WTC11 (cell line): ENCODE results near the gene ACADVL. TPM values are rescaled to one million over a fixed set of nuclear protein-coding genes. Genes with fewer than 3 reads are reported as not detected.
A peak's percentile ranks its signal among the peaks of the same experiment; 100 is the strongest.

Experiments used
- ATAC-seq: fragments of 200-7000 bp; cut with Tn5 transposase; 2 replicates; pipeline ENCODE4 v1.10.0; 2021; ENCODE audit warnings: mild to moderate bottlenecking, moderate library complexity
- CTCF ChIA-PET: fragments of 300-600 bp; sonication (Branson Sonifier 250); formaldehyde crosslinking; loops from one replicate; lab custom pipeline; 2021; ENCODE audit warnings: antibody characterized with exemption; lab: Charles Lee
- POLR2A ChIA-PET: fragments of 350-600 bp; sonication (Branson Sonifier 250); formaldehyde crosslinking; loops from one replicate; lab custom pipeline; 2021; ENCODE audit warnings: antibody characterized with exemption; lab: Charles Lee
- DNase-seq: peaks from one replicate; pipeline ENCODE4 v3.0.0; 2021; ENCODE audit warnings: low spot score
- H3K27ac Mint-ChIP-seq: 2 replicates; pipeline ENCODE4 v1.8.0; 2021; ENCODE audit warnings: mixed read lengths
- H3K27me3 Mint-ChIP-seq: 2 replicates; pipeline ENCODE4 v1.8.0; 2021; ENCODE audit warnings: low read depth, mild to moderate bottlenecking, moderate library complexity, mixed read lengths
- H3K36me3 Mint-ChIP-seq: 2 replicates; pipeline ENCODE4 v1.8.0; 2021; ENCODE audit warnings: mixed read lengths
- H3K4me1 Mint-ChIP-seq: 2 replicates; pipeline ENCODE4 v1.8.0; 2022; ENCODE audit warnings: mixed read lengths
- H3K4me3 Mint-ChIP-seq: 2 replicates; pipeline ENCODE4 v1.8.0; 2021; ENCODE audit warnings: mild to moderate bottlenecking, moderate library complexity, mixed read lengths
- H3K9me3 Mint-ChIP-seq: 2 replicates; pipeline ENCODE4 v1.8.0; 2021; ENCODE audit warnings: mixed read lengths
- CREM ChIP-seq: sonication (generic); formaldehyde crosslinking; IDR thresholded peaks from 2 replicates; pipeline ENCODE4 v1.8.1; 2022; ENCODE audit warnings: mild to moderate bottlenecking, missing genetic modification reagents, moderate library complexity
- CTCF ChIP-seq: fragments of 200-600 bp; IDR thresholded peaks from 2 replicates; pipeline ENCODE4 v1.8.0; 2022; ENCODE audit warnings: antibody characterized with exemption
- E2F1 ChIP-seq: sonication (generic); formaldehyde crosslinking; IDR thresholded peaks from 2 replicates; pipeline ENCODE4 v1.8.0; 2022; ENCODE audit warnings: mild to moderate bottlenecking, missing genetic modification reagents
- GABPB1 ChIP-seq: sonication (generic); formaldehyde crosslinking; IDR thresholded peaks from 2 replicates; pipeline ENCODE4 v1.8.1; 2023; ENCODE audit warnings: mild to moderate bottlenecking, missing genetic modification reagents
- GTF2I ChIP-seq: fragments of 250-450 bp; sonication (Bioruptor Pico); conservative IDR thresholded peaks from 2 replicates; pipeline ENCODE4 v1.4.0; 2021; ENCODE audit warnings: mild to moderate bottlenecking
- HMGA2 ChIP-seq: fragments of 250-450 bp; sonication (Bioruptor Pico); IDR thresholded peaks from 2 replicates; pipeline ENCODE4 v1.4.0; 2021; ENCODE audit warnings: mild to moderate bottlenecking, moderate library complexity
- SMAD3 ChIP-seq: sonication (generic); formaldehyde crosslinking; IDR thresholded peaks from 2 replicates; pipeline ENCODE4 v1.8.0; 2022; ENCODE audit warnings: missing genetic modification reagents, mild to moderate bottlenecking, borderline replicate concordance
- TP53 ChIP-seq: sonication (generic); formaldehyde crosslinking; IDR thresholded peaks from 2 replicates; pipeline ENCODE4 v1.8.1; 2023; ENCODE audit warnings: mild to moderate bottlenecking, missing genetic modification reagents
- USF2 ChIP-seq: sonication (generic); formaldehyde crosslinking; IDR thresholded peaks from 2 replicates; pipeline ENCODE4 v1.8.1; 2023; ENCODE audit warnings: mild to moderate bottlenecking, missing genetic modification reagents, moderate library complexity
- ZNF423 ChIP-seq: fragments of 250-450 bp; sonication (Bioruptor Pico); IDR thresholded peaks from 2 replicates; pipeline ENCODE4 v2.1.2; 2022; ENCODE audit warnings: mild to moderate bottlenecking, moderate library complexity
- ZNF671 ChIP-seq: fragments of 250-450 bp; sonication (Bioruptor Pico); IDR thresholded peaks from 2 replicates; pipeline ENCODE4 v1.8.0; 2021; ENCODE audit warnings: mild to moderate bottlenecking
- total RNA-seq: library from RNA; stranded (reverse); gene quantifications from 3 replicates; pipeline ENCODE4 v1.2.3, GENCODE V29; 2021
- TF ChIP-seq, protein P1 (sequence below): sonication (generic); formaldehyde crosslinking; IDR thresholded peaks from 2 replicates; pipeline ENCODE4 v1.8.0; 2022; ENCODE audit warnings: mild to moderate bottlenecking, missing genetic modification reagents
- TF ChIP-seq, protein P2 (sequence below): sonication (generic); formaldehyde crosslinking; IDR thresholded peaks from 2 replicates; pipeline ENCODE4 v1.8.0; 2023; ENCODE audit warnings: missing genetic modification reagents, mild to moderate bottlenecking, borderline replicate concordance
- TF ChIP-seq, protein P3 (sequence below): sonication (generic); formaldehyde crosslinking; IDR thresholded peaks from 2 replicates; pipeline ENCODE4 v1.8.1; 2023; ENCODE audit warnings: mild to moderate bottlenecking, missing genetic modification reagents, borderline replicate concordance
- TF ChIP-seq, protein P4 (sequence below): sonication (generic); formaldehyde crosslinking; IDR thresholded peaks from 2 replicates; pipeline ENCODE4 v1.8.1; 2022; ENCODE audit warnings: missing genetic modification reagents, borderline replicate concordance

The ACADVL gene
- total RNA-seq, 1 experiment from 2014 or later: 236 TPM

DNA sequence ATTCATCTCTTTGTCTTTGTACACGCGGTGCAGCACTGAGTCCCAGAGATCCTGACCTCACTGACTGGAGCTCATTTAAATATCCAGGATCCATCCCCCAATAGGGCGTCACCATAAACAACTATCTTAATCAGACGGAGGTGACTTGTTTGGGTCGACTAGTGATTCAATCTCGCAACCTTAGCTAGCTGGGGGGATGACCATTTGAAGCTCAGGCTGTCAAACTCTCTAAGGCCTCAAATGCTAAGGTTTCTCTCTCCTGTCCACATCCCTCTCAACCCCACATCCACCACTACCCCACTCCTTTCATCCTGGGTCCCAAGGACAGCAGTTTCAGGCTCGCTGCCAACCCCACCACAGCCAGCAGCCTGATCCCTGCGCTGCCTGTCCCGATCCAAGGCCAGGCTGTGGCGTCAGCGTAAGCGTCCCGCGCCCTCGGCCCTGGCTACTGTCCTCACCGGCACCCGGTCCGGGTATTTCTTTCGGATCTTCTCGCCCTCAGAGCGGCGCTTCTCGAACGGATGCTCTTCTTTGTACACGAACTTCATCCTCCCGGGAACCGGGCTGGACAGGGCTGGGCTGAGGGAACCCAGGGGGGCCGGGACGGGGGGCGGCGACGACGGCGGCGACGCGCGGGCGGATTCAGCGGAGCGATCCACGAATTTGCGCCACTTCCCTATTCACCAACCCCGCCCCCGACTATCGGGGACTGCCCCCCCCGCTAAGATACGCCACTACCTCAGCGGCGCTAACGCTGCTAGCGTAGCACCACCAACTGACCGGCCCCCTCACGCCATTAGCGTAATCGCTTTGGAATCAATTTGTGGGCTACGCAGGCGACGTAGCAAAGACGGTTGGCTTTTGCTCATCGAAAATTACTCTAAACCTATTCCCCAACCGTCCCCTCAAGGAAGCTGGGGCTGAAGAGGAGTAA is 22.3 kb downstream of the ACADVL start, which contains the start of gene GABARAP:
Gene GABARAP (minus strand): TSS at position 667 of the 934 bp plus-strand sequence. CDS start 119 bp downstream, at position 548.
- ChIA-PET CTCF (interaction anchor here (0.5 to 3.4 kb wide), 10 partner anchors 22 to 310 kb away, joined by 3 to 21 read pairs (median 6); partner anchors contain the start of genes ACADVL, DLG4, NEURL4 and SLC2A4), POLR2A (interaction anchor here (0.8 to 2.3 kb wide), 10 partner anchors 9 to 52 kb away, joined by 3 to 8 read pairs (median 3); partner anchors contain the start of genes ACADVL, CTDNEP1, DLG4 and ELP5)
- Mint-ChIP-seq H3K4me1 (peaks cover 36% of the 10 kb centered on the region), H3K27me3 (no peaks in the 10 kb centered on the region), H3K36me3 (peaks cover 34% of the 10 kb centered on the region), H3K4me3 (peak within 1 kb of the TSS; percentile 90), H3K27ac (peak within 1 kb of the TSS; percentile 99), H3K9me3 (no peaks in the 10 kb centered on the region)
- TF ChIP-seq CREM (CRISPR knock-in tag): 0 out of 2 replicates have a peak, but pooled peaks have one; percentile 65
- TF ChIP-seq CTCF: no peak
- TF ChIP-seq TP53: peak; percentile 33; the same call in 1 of the 2 replicates
- no peak for TF ChIP-seq E2F1 (CRISPR knock-in tag)
- TF ChIP-seq GABPB1 (CRISPR knock-in tag): peak; percentile 45; the same call in 1 of the 2 replicates
- TF ChIP-seq ZNF423 (CRISPR knock-in tag): peak; percentile 32; the same call in 1 of the 2 replicates
- peak; percentile 76 for TF ChIP-seq USF2
- TF ChIP-seq, protein P1, sequence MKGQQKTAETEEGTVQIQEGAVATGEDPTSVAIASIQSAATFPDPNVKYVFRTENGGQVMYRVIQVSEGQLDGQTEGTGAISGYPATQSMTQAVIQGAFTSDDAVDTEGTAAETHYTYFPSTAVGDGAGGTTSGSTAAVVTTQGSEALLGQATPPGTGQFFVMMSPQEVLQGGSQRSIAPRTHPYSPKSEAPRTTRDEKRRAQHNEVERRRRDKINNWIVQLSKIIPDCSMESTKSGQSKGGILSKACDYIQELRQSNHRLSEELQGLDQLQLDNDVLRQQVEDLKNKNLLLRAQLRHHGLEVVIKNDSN (CRISPR knock-in tag): peak; percentile 50
- TF ChIP-seq, protein P2, sequence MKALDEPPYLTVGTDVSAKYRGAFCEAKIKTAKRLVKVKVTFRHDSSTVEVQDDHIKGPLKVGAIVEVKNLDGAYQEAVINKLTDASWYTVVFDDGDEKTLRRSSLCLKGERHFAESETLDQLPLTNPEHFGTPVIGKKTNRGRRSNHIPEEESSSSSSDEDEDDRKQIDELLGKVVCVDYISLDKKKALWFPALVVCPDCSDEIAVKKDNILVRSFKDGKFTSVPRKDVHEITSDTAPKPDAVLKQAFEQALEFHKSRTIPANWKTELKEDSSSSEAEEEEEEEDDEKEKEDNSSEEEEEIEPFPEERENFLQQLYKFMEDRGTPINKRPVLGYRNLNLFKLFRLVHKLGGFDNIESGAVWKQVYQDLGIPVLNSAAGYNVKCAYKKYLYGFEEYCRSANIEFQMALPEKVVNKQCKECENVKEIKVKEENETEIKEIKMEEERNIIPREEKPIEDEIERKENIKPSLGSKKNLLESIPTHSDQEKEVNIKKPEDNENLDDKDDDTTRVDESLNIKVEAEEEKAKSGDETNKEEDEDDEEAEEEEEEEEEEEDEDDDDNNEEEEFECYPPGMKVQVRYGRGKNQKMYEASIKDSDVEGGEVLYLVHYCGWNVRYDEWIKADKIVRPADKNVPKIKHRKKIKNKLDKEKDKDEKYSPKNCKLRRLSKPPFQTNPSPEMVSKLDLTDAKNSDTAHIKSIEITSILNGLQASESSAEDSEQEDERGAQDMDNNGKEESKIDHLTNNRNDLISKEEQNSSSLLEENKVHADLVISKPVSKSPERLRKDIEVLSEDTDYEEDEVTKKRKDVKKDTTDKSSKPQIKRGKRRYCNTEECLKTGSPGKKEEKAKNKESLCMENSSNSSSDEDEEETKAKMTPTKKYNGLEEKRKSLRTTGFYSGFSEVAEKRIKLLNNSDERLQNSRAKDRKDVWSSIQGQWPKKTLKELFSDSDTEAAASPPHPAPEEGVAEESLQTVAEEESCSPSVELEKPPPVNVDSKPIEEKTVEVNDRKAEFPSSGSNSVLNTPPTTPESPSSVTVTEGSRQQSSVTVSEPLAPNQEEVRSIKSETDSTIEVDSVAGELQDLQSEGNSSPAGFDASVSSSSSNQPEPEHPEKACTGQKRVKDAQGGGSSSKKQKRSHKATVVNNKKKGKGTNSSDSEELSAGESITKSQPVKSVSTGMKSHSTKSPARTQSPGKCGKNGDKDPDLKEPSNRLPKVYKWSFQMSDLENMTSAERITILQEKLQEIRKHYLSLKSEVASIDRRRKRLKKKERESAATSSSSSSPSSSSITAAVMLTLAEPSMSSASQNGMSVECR (CRISPR knock-in tag): peak; percentile 80; the same call in 1 of the 2 replicates
- TF ChIP-seq SMAD3 (CRISPR knock-in tag): 0 out of 2 replicates have a peak, but pooled peaks have one; percentile 30
- ATAC-seq (peak; percentile 3), DNase-seq (peak; percentile 90)

- Mint-ChIP-seq H3K9me3 (no peaks in the 10 kb centered on the region), H3K4me3 (peak overlapping the region; percentile 90), H3K27ac (peak overlapping the region; percentile 99), H3K36me3 (peaks cover 33% of the 10 kb centered on the region), H3K27me3 (no peaks in the 10 kb centered on the region), H3K4me1 (peaks cover 33% of the 10 kb centered on the region)
- ATAC-seq: peak; percentile 14
- POLR2A ChIA-PET: interaction anchor here (0.9 to 2.3 kb wide), 8 partner anchors 9 to 51 kb away, joined by 3 to 8 read pairs (median 4); partner anchors contain the start of genes ACADVL, CTDNEP1, DLG4 and ELP5
- DNase-seq: peak; percentile 96
- CTCF ChIA-PET: interaction anchor here (0.5 to 3.4 kb wide), 11 partner anchors 23 to 309 kb away, joined by 3 to 21 read pairs (median 5); partner anchors contain the start of genes ACADVL, DLG4, NEURL4 and SLC2A4
- TF ChIP-seq, protein P3, sequence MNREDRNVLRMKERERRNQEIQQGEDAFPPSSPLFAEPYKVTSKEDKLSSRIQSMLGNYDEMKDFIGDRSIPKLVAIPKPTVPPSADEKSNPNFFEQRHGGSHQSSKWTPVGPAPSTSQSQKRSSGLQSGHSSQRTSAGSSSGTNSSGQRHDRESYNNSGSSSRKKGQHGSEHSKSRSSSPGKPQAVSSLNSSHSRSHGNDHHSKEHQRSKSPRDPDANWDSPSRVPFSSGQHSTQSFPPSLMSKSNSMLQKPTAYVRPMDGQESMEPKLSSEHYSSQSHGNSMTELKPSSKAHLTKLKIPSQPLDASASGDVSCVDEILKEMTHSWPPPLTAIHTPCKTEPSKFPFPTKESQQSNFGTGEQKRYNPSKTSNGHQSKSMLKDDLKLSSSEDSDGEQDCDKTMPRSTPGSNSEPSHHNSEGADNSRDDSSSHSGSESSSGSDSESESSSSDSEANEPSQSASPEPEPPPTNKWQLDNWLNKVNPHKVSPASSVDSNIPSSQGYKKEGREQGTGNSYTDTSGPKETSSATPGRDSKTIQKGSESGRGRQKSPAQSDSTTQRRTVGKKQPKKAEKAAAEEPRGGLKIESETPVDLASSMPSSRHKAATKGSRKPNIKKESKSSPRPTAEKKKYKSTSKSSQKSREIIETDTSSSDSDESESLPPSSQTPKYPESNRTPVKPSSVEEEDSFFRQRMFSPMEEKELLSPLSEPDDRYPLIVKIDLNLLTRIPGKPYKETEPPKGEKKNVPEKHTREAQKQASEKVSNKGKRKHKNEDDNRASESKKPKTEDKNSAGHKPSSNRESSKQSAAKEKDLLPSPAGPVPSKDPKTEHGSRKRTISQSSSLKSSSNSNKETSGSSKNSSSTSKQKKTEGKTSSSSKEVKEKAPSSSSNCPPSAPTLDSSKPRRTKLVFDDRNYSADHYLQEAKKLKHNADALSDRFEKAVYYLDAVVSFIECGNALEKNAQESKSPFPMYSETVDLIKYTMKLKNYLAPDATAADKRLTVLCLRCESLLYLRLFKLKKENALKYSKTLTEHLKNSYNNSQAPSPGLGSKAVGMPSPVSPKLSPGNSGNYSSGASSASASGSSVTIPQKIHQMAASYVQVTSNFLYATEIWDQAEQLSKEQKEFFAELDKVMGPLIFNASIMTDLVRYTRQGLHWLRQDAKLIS (CRISPR knock-in tag): no peak
- no peak for TF ChIP-seq ZNF671 (CRISPR knock-in tag)
- TF ChIP-seq, protein P4, sequence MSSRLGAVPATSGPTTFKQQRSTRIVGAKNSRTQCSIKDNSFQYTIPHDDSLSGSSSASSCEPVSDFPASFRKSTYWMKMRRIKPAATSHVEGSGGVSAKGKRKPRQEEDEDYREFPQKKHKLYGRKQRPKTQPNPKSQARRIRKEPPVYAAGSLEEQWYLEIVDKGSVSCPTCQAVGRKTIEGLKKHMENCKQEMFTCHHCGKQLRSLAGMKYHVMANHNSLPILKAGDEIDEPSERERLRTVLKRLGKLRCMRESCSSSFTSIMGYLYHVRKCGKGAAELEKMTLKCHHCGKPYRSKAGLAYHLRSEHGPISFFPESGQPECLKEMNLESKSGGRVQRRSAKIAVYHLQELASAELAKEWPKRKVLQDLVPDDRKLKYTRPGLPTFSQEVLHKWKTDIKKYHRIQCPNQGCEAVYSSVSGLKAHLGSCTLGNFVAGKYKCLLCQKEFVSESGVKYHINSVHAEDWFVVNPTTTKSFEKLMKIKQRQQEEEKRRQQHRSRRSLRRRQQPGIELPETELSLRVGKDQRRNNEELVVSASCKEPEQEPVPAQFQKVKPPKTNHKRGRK (CRISPR knock-in tag): no peak
- peak; percentile 22; the same call in 1 of the 2 replicates for TF ChIP-seq HMGA2 (CRISPR knock-in tag)
- TF ChIP-seq GTF2I (CRISPR knock-in tag): no peak
Measured at GRCh38 chr17:7242717-7243452, 23.1 kb downstream of the ACADVL start.
